GM23338 (cell line): ENCODE results near the gene NIT1. TPM values are rescaled to one million over a fixed set of nuclear protein-coding genes. Genes with fewer than 3 reads are reported as not detected.

Source experiments
- ATAC-seq: fragments of 200-7000 bp; cut with Tn5 transposase; 3 replicates; pipeline ENCODE4 v1.9.1; 2020
- DNase-seq: peaks from one replicate; pipeline ENCODE4 v3.0.0-alpha.2; 2015; ENCODE audit warnings: low spot score
- H2AFZ ChIP-seq: fragments of 200-600 bp; sonication (generic); 2 replicates; pipeline ENCODE4 v1.8.0; 2016; ENCODE audit warnings: antibody characterized with exemption, mild to moderate bottlenecking, moderate library complexity
- H3F3A ChIP-seq: fragments of 200-600 bp; sonication (generic); replicated peaks from 2 replicates; pipeline ENCODE4 v1.8.0; 2017; ENCODE audit warnings: antibody characterized with exemption, mixed run types, low read depth
- H3K27ac ChIP-seq: fragments of 200-600 bp; sonication (generic); 2 replicates; pipeline ENCODE4 v1.6.1; 2016; ENCODE audit warnings: low read depth
- H3K27me3 ChIP-seq: fragments of 200-600 bp; sonication (generic); 2 replicates; pipeline ENCODE4 v1.8.0; 2016; ENCODE audit warnings: mild to moderate bottlenecking, mixed run types, moderate library complexity; ENCODE audit not compliant: insufficient read depth
- H3K36me3 ChIP-seq: fragments of 200-600 bp; sonication (generic); 2 replicates; pipeline ENCODE4 v1.8.0; 2016; ENCODE audit warnings: mild to moderate bottlenecking; ENCODE audit not compliant: insufficient read depth
- H3K4me1 ChIP-seq: fragments of 200-600 bp; sonication (generic); 2 replicates; pipeline ENCODE4 v1.8.0; 2016; ENCODE audit warnings: mild to moderate bottlenecking, moderate library complexity; ENCODE audit not compliant: insufficient read depth
- H3K4me2 ChIP-seq: fragments of 200-600 bp; sonication (generic); 2 replicates; pipeline ENCODE4 v1.7.1; 2017; ENCODE audit warnings: mixed run types
- H3K4me3 ChIP-seq: fragments of 200-600 bp; sonication (generic); 2 replicates; pipeline ENCODE4 v1.6.1; 2016; ENCODE audit warnings: mixed run types
- H3K79me2 ChIP-seq: fragments of 200-600 bp; sonication (generic); replicated peaks from 2 replicates; pipeline ENCODE4 v1.8.0; 2017; ENCODE audit warnings: mild to moderate bottlenecking; ENCODE audit not compliant: insufficient read depth
- H3K9me2 ChIP-seq: fragments of 200-600 bp; sonication (generic); 2 replicates; pipeline ENCODE4 v1.8.0; 2017; ENCODE audit not compliant: insufficient read depth
- H4K20me1 ChIP-seq: fragments of 200-600 bp; sonication (generic); replicated peaks from 2 replicates; pipeline ENCODE4 v1.8.0; 2017; ENCODE audit warnings: mild to moderate bottlenecking; ENCODE audit not compliant: insufficient read depth
- H3K27ac Mint-ChIP-seq: 2 replicates; pipeline ENCODE4 v1.8.0; 2020; ENCODE audit warnings: inconsistent platforms, mild to moderate bottlenecking, moderate library complexity, mixed read lengths
- H3K27me3 Mint-ChIP-seq: 3 replicates; pipeline ENCODE4 v1.8.0; 2022; ENCODE audit warnings: low read depth, mild to moderate bottlenecking, moderate library complexity, mixed read lengths, inconsistent platforms; ENCODE audit not compliant: insufficient read depth, poor library complexity
- H3K36me3 Mint-ChIP-seq: 3 replicates; pipeline ENCODE4 v1.8.0; 2021; ENCODE audit warnings: low read depth, mild to moderate bottlenecking, inconsistent platforms, moderate library complexity, mixed read lengths
- H3K4me1 Mint-ChIP-seq: 3 replicates; pipeline ENCODE4 v1.8.0; 2020; ENCODE audit warnings: mild to moderate bottlenecking, inconsistent platforms, mixed read lengths
- H3K4me3 Mint-ChIP-seq: 3 replicates; pipeline ENCODE4 v1.8.0; 2021; ENCODE audit warnings: moderate library complexity, mild to moderate bottlenecking, inconsistent platforms, mixed read lengths
- H3K9me3 Mint-ChIP-seq: 3 replicates; pipeline ENCODE4 v1.8.0; 2020; ENCODE audit warnings: moderate library complexity, mild to moderate bottlenecking, inconsistent platforms, mixed read lengths
- CREB1 ChIP-seq: fragments of 250-450 bp; sonication (Bioruptor Pico); IDR thresholded peaks from 2 replicates; pipeline ENCODE4 v1.5.0; 2020; ENCODE audit warnings: low read depth, mild to moderate bottlenecking, moderate library complexity
- CTCF ChIP-seq, 2 experiments: fragments of 200-600 bp in 1 of 2; sonication (generic) in 1 of 2; conservative IDR thresholded peaks; 2 replicates each; pipeline versions ENCODE4 v1.5.1 to v1.6.1; 2016 to 2017; ENCODE audit warnings: antibody characterized with exemption in 2 of 2, low read depth in 2 of 2, mild to moderate bottlenecking in 2 of 2, moderate library complexity in 1 of 2
- ETS1 ChIP-seq: IDR thresholded peaks from 2 replicates; pipeline ENCODE4 v1.6.1; 2016; ENCODE audit warnings: antibody characterized with exemption
- EZH2phosphoT487 ChIP-seq: fragments of 200-600 bp; sonication (generic); IDR thresholded peaks from one replicate; pipeline ENCODE4 v1.8.1; 2018; ENCODE audit warnings: antibody characterized with exemption; ENCODE audit not compliant: unreplicated experiment
- JUNB ChIP-seq: IDR thresholded peaks from one replicate; pipeline ENCODE4 v1.6.1; 2016; ENCODE audit warnings: antibody characterized with exemption; ENCODE audit not compliant: unreplicated experiment
- POLR2AphosphoS5 ChIP-seq: IDR thresholded peaks from 2 replicates; pipeline ENCODE4 v1.6.1; 2016; ENCODE audit warnings: antibody characterized with exemption, low read depth
- ZNF114 ChIP-seq: fragments of 250-450 bp; sonication (Bioruptor Pico); IDR thresholded peaks from 2 replicates; pipeline ENCODE4 v1.5.0; 2020; ENCODE audit warnings: mild to moderate bottlenecking, moderate library complexity
- ZNF331 ChIP-seq: fragments of 250-450 bp; sonication (Bioruptor Pico); IDR thresholded peaks from 2 replicates; pipeline ENCODE4 v1.5.0; 2020; ENCODE audit warnings: low read depth, mild to moderate bottlenecking, moderate library complexity
- polyA plus RNA-seq: library from polyadenylated mRNA; unstranded; fragments of >200 nt; fragmentation: Nextera tagmentation; extraction: Ambion mirVana; gene quantifications from 2 replicates; pipeline ENCODE4 v1.2.1, GENCODE V29; 2016
- total RNA-seq: library from RNA; depleted of rRNA; stranded (reverse); fragments of >200 nt; shearing (Covaris generic); gene quantifications from 2 replicates; pipeline ENCODE4 v1.2.3, GENCODE V29; 2014

The NIT1 gene
- total and polyA plus RNA-seq, 2 experiments from 2014 or later: 35.9 to 43.0 TPM

GRCh38 chr1:161139766-161140165, 21.9 kb downstream of the NIT1 start:
- Histone ChIP-seq H3K4me3 (no peak overlapping the region), H3F3A (no peaks in the 10 kb centered on the region; the same call in 1 of the 2 replicates), H3K79me2 (peaks cover 12% of the 10 kb centered on the region), H3K4me2 (no peak overlapping the region), H3K27ac (peak overlapping the region; percentile 4; the same call in 1 of the 2 replicates), H4K20me1 (no peaks in the 10 kb centered on the region; the same call in 1 of the 2 replicates), H3K27me3 (no peaks in the 10 kb centered on the region), H2AFZ (no peak overlapping the region), H3K4me1 (peaks cover 8% of the 10 kb centered on the region; the same call in 1 of the 2 replicates), H3K9me2 (no peaks in the 10 kb centered on the region), H3K36me3 (no peaks in the 10 kb centered on the region)
- ATAC-seq (peak; percentile 64), DNase-seq (peak; percentile 81)
- no peaks in the 10 kb centered on the region for H3K9me3 Mint-ChIP-seq
- no peak overlapping the region for H3K4me3 Mint-ChIP-seq
- H3K36me3 Mint-ChIP-seq: no peaks in the 10 kb centered on the region
- no peaks in the 10 kb centered on the region for H3K27me3 Mint-ChIP-seq
- TF ChIP-seq EZH2phosphoT487 (no peak), CTCF (conservative IDR thresholded peaks at IDR 0.05; ENCODE audit: low read depth in 2 of 2) (peak; percentile 62 to 65)
- peaks cover 4% of the 10 kb centered on the region; the same call in 2 of the 3 replicates for H3K4me1 Mint-ChIP-seq
- no peak overlapping the region for H3K27ac Mint-ChIP-seq

GRCh38 chr1:161140755-161141400, 23.0 kb downstream of the NIT1 start:
- H3K9me2 ChIP-seq: no peaks in the 10 kb centered on the region
- no peak for DNase-seq
- H3F3A ChIP-seq: no peaks in the 10 kb centered on the region; the same call in 1 of the 2 replicates
- Mint-ChIP-seq H3K36me3 (no peaks in the 10 kb centered on the region), H3K9me3 (no peaks in the 10 kb centered on the region), H3K27me3 (peaks cover 3% of the 10 kb centered on the region), H3K4me3 (no peak overlapping the region), H3K4me1 (peaks cover 4% of the 10 kb centered on the region; the same call in 2 of the 3 replicates), H3K27ac (no peak overlapping the region)
- no peak for TF ChIP-seq POLR2AphosphoS5
- no peaks in the 10 kb centered on the region; the same call in 1 of the 2 replicates for H4K20me1 ChIP-seq
- no peak overlapping the region for H3K27ac ChIP-seq
- H3K4me3 ChIP-seq: no peak overlapping the region
- H3K36me3 ChIP-seq: no peaks in the 10 kb centered on the region
- no peaks in the 10 kb centered on the region for H3K27me3 ChIP-seq
- no peak overlapping the region for H2AFZ ChIP-seq
- H3K4me1 ChIP-seq: 0 out of 2 replicates have a peak, but pooled peaks cover 8% of the 10 kb centered on the region
- 0 out of 2 replicates have a peak, but pooled peaks cover 1% of the 10 kb centered on the region for H3K79me2 ChIP-seq
- ATAC-seq: no peak
- no peak overlapping the region for H3K4me2 ChIP-seq

- Mint-ChIP-seq H3K4me1 (no peaks in the 10 kb centered on the region), H3K36me3 (no peaks in the 10 kb centered on the region), H3K9me3 (no peaks in the 10 kb centered on the region), H3K27ac (no peak overlapping the region), H3K27me3 (peaks cover 3% of the 10 kb centered on the region), H3K4me3 (no peak overlapping the region)
- Histone ChIP-seq H2AFZ (no peak overlapping the region), H3K4me3 (no peak overlapping the region), H3K27ac (no peak overlapping the region), H3K36me3 (no peaks in the 10 kb centered on the region), H3F3A (no peaks in the 10 kb centered on the region), H4K20me1 (no peaks in the 10 kb centered on the region), H3K4me1 (no peaks in the 10 kb centered on the region), H3K27me3 (no peaks in the 10 kb centered on the region), H3K79me2 (no peaks in the 10 kb centered on the region), H3K9me2 (no peaks in the 10 kb centered on the region), H3K4me2 (no peak overlapping the region)
- DNase-seq: no peak
- ATAC-seq: no peak
- TF ChIP-seq CREB1 (CRISPR knock-in tag) (no peak), JUNB (no peak), ETS1 (no peak), ZNF114 (no peak), ZNF331 (no peak), POLR2AphosphoS5 (no peak), EZH2phosphoT487 (no peak)
Measured at GRCh38 chr1:161145832-161146231, 27.9 kb downstream of the NIT1 start.
